Astrocyte (in vitro differentiated cells and primary cell): ENCODE measurements around the gene PLPPR4. TPM values are rescaled to one million over a fixed set of nuclear protein-coding genes. Genes with fewer than 3 reads are reported as not detected.

ENCODE experiments used
- DNase-seq: peaks from one replicate; pipeline ENCODE4 v3.0.0-alpha.2; 2010; ENCODE audit warnings: low read depth
- FAIRE-seq: peaks from 2 replicates; lab custom pipeline; 2011; peaks lifted over from hg19 to GRCh38; lab: Jason Lieb, UNC
- H2AFZ ChIP-seq: 2 replicates; pipeline ENCODE4 v1.6.0; 2012; ENCODE audit warnings: low read depth, low read length, inconsistent platforms
- H3K27ac ChIP-seq: 2 replicates; pipeline ENCODE4 v1.5.1; 2011; ENCODE audit warnings: low read depth, low read length, inconsistent platforms
- H3K27me3 ChIP-seq: 2 replicates; pipeline ENCODE4 v1.6.0; 2011; ENCODE audit warnings: low read length, inconsistent platforms; ENCODE audit not compliant: insufficient read depth
- H3K36me3 ChIP-seq: 2 replicates; pipeline ENCODE4 v1.5.1; 2011; ENCODE audit warnings: low read length, inconsistent platforms; ENCODE audit not compliant: insufficient read depth
- H3K4me1 ChIP-seq: 2 replicates; pipeline ENCODE4 v1.5.1; 2011; ENCODE audit warnings: low read length, inconsistent platforms; ENCODE audit not compliant: insufficient read depth
- H3K4me2 ChIP-seq: 2 replicates; pipeline ENCODE4 v1.6.0; 2012; ENCODE audit warnings: low read length, inconsistent platforms
- H3K4me3 ChIP-seq: 2 replicates; pipeline ENCODE4 v1.5.1; 2011; ENCODE audit warnings: low read depth, mild to moderate bottlenecking, low read length, inconsistent platforms; ENCODE audit not compliant: insufficient read depth
- H3K79me2 ChIP-seq: 2 replicates; pipeline ENCODE4 v1.6.0; 2012; ENCODE audit warnings: mild to moderate bottlenecking, low read length, inconsistent platforms; ENCODE audit not compliant: insufficient read depth
- H3K9ac ChIP-seq: 2 replicates; pipeline ENCODE4 v1.6.0; 2012; ENCODE audit warnings: mild to moderate bottlenecking, low read length, inconsistent platforms
- H3K9me3 ChIP-seq: 2 replicates; pipeline ENCODE4 v1.5.1; 2012; ENCODE audit warnings: low read depth, mild to moderate bottlenecking, low read length, inconsistent platforms; ENCODE audit not compliant: insufficient read depth
- H4K20me1 ChIP-seq: 2 replicates; pipeline ENCODE4 v1.6.0; 2012; ENCODE audit warnings: low read length, inconsistent platforms; ENCODE audit not compliant: insufficient read depth
- H3K27ac Mint-ChIP-seq: one replicate; pipeline ENCODE4 v1.8.0; 2021; ENCODE audit warnings: mild to moderate bottlenecking, mixed read lengths; ENCODE audit not compliant: unreplicated experiment
- H3K27me3 Mint-ChIP-seq: one replicate; pipeline ENCODE4 v1.8.0; 2021; ENCODE audit warnings: low read depth, mixed read lengths; ENCODE audit not compliant: unreplicated experiment
- H3K36me3 Mint-ChIP-seq: one replicate; pipeline ENCODE4 v1.8.0; 2021; ENCODE audit warnings: low read depth, mixed read lengths; ENCODE audit not compliant: unreplicated experiment
- H3K4me1 Mint-ChIP-seq: one replicate; pipeline ENCODE4 v1.8.0; 2021; ENCODE audit warnings: low read depth, mixed read lengths; ENCODE audit not compliant: unreplicated experiment
- H3K4me3 Mint-ChIP-seq: one replicate; pipeline ENCODE4 v1.8.0; 2021; ENCODE audit warnings: mild to moderate bottlenecking, moderate library complexity, mixed read lengths; ENCODE audit not compliant: unreplicated experiment
- H3K9me3 Mint-ChIP-seq: one replicate; pipeline ENCODE4 v1.8.0; 2021; ENCODE audit warnings: mild to moderate bottlenecking, mixed read lengths; ENCODE audit not compliant: unreplicated experiment
- CTCF ChIP-seq: IDR thresholded peaks from 2 replicates; pipeline ENCODE4 v1.5.1; 2011; ENCODE audit warnings: low read depth, mild to moderate bottlenecking, inconsistent platforms, low read length, moderate library complexity; ENCODE audit not compliant: insufficient read depth
- EZH2 ChIP-seq: IDR thresholded peaks from 2 replicates; pipeline ENCODE4 v1.6.1; 2012; ENCODE audit warnings: mild to moderate bottlenecking, low read length, inconsistent platforms; ENCODE audit not compliant: insufficient read depth
- total RNA-seq: library from RNA; stranded (reverse); gene quantifications from 2 replicates; pipeline ENCODE4 v1.2.1, GENCODE V29; 2021

PLPPR4 gene
- total RNA-seq, 1 donor from 2014 or later, result 0.07 TPM

- TF ChIP-seq CTCF (no peak), EZH2 (no peak)
- peaks cover 19% of the 10 kb centered on the region for H3K4me1 ChIP-seq
- no peak overlapping the region for H2AFZ ChIP-seq
- H3K36me3 ChIP-seq, result no peaks in the 10 kb centered on the region
- Mint-ChIP-seq H3K27me3 (peaks cover 10% of the 10 kb centered on the region), H3K27ac (no peak overlapping the region), H3K36me3 (no peaks in the 10 kb centered on the region), H3K4me3 (no peak overlapping the region), H3K9me3 (no peaks in the 10 kb centered on the region), H3K4me1 (no peaks in the 10 kb centered on the region)
- H3K9ac ChIP-seq, result no peak overlapping the region
- DNase-seq (no peak), FAIRE-seq (no peak)
- no peaks in the 10 kb centered on the region for H4K20me1 ChIP-seq
- H3K79me2 ChIP-seq, result no peaks in the 10 kb centered on the region
- no peaks in the 10 kb centered on the region for H3K9me3 ChIP-seq
- H3K27ac ChIP-seq, result no peak overlapping the region
- no peaks in the 10 kb centered on the region for H3K27me3 ChIP-seq
- no peak overlapping the region for H3K4me3 ChIP-seq
- no peak overlapping the region for H3K4me2 ChIP-seq
These were observed 5.0 kb downstream of the PLPPR4 start for GRCh38 chr1:99269321-99269720.

GRCh38 chr1:99270646-99271045 lies 6.4 kb downstream of the PLPPR4 start:
- Mint-ChIP-seq H3K27ac (no peak overlapping the region), H3K27me3 (peaks cover under 1% of the 10 kb centered on the region), H3K9me3 (no peaks in the 10 kb centered on the region), H3K4me3 (no peak overlapping the region), H3K4me1 (no peaks in the 10 kb centered on the region), H3K36me3 (no peaks in the 10 kb centered on the region)
- H2AFZ ChIP-seq, result no peak overlapping the region
- no peak overlapping the region for H3K27ac ChIP-seq
- no peaks in the 10 kb centered on the region for H4K20me1 ChIP-seq
- H3K9me3 ChIP-seq, result no peaks in the 10 kb centered on the region
- TF ChIP-seq CTCF (no peak), EZH2 (no peak)
- no peak overlapping the region for H3K4me2 ChIP-seq
- H3K4me3 ChIP-seq, result no peak overlapping the region
- no peaks in the 10 kb centered on the region for H3K36me3 ChIP-seq
- no peaks in the 10 kb centered on the region for H3K79me2 ChIP-seq
- no peak for FAIRE-seq
- DNase-seq, result no peak
- peaks cover 13% of the 10 kb centered on the region for H3K4me1 ChIP-seq
- H3K9ac ChIP-seq, result no peak overlapping the region
- no peaks in the 10 kb centered on the region for H3K27me3 ChIP-seq

DNA sequence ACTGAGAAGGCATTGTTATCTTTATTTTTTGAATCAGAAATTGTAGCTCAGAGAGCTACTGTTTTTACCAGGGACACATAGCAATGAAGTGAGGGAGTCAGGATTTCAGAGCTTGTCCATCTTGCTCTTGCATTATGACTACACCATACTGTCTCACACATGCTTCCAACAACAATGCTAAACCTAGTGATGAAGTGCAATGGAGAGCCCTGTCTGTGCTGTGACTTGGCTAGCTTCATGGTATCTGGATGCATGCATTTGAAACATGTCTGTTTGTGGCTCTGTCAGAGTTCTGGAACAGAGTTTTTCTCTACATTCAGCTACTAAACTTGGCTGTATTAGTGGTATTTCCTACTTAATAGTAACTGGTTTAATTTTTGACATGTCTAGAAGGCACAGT lies 7.0 kb downstream of the PLPPR4 start:
- Mint-ChIP-seq H3K4me1 (no peaks in the 10 kb centered on the region), H3K27me3 (no peaks in the 10 kb centered on the region), H3K36me3 (no peaks in the 10 kb centered on the region), H3K27ac (no peak overlapping the region), H3K4me3 (no peak overlapping the region), H3K9me3 (no peaks in the 10 kb centered on the region)
- no peaks in the 10 kb centered on the region for H3K79me2 ChIP-seq
- H3K4me2 ChIP-seq, result no peak overlapping the region
- no peak overlapping the region for H3K27ac ChIP-seq
- H3K4me1 ChIP-seq, result peaks cover 10% of the 10 kb centered on the region
- H3K9me3 ChIP-seq, result no peaks in the 10 kb centered on the region
- H2AFZ ChIP-seq, result no peak overlapping the region
- H3K36me3 ChIP-seq, result no peaks in the 10 kb centered on the region
- no peak overlapping the region for H3K9ac ChIP-seq
- no peaks in the 10 kb centered on the region for H4K20me1 ChIP-seq
- H3K27me3 ChIP-seq, result no peaks in the 10 kb centered on the region
- TF ChIP-seq CTCF (no peak), EZH2 (no peak)
- DNase-seq, result no peak
- no peak overlapping the region for H3K4me3 ChIP-seq
- no peak for FAIRE-seq
